WTC11 (cell line): ENCODE measurements around the gene ANKRD53. TPM values are rescaled to one million over a fixed set of nuclear protein-coding genes. Genes with fewer than 3 reads are reported as not detected.

ENCODE experiments used
- ATAC-seq: fragments of 200-7000 bp; cut with Tn5 transposase; 2 replicates; pipeline ENCODE4 v1.10.0; 2021; ENCODE audit warnings: mild to moderate bottlenecking, moderate library complexity
- CTCF ChIA-PET: fragments of 300-600 bp; sonication (Branson Sonifier 250); formaldehyde crosslinking; loops from one replicate; lab custom pipeline; 2021; ENCODE audit warnings: antibody characterized with exemption; lab: Charles Lee
- POLR2A ChIA-PET: fragments of 350-600 bp; sonication (Branson Sonifier 250); formaldehyde crosslinking; loops from one replicate; lab custom pipeline; 2021; ENCODE audit warnings: antibody characterized with exemption; lab: Charles Lee
- DNase-seq: peaks from one replicate; pipeline ENCODE4 v3.0.0; 2021; ENCODE audit warnings: low spot score
- H3K27ac Mint-ChIP-seq: 2 replicates; pipeline ENCODE4 v1.8.0; 2021; ENCODE audit warnings: mixed read lengths
- H3K27me3 Mint-ChIP-seq: 2 replicates; pipeline ENCODE4 v1.8.0; 2021; ENCODE audit warnings: low read depth, mild to moderate bottlenecking, moderate library complexity, mixed read lengths
- H3K36me3 Mint-ChIP-seq: 2 replicates; pipeline ENCODE4 v1.8.0; 2021; ENCODE audit warnings: mixed read lengths
- H3K4me1 Mint-ChIP-seq: 2 replicates; pipeline ENCODE4 v1.8.0; 2022; ENCODE audit warnings: mixed read lengths
- H3K4me3 Mint-ChIP-seq: 2 replicates; pipeline ENCODE4 v1.8.0; 2021; ENCODE audit warnings: mild to moderate bottlenecking, moderate library complexity, mixed read lengths
- H3K9me3 Mint-ChIP-seq: 2 replicates; pipeline ENCODE4 v1.8.0; 2021; ENCODE audit warnings: mixed read lengths
- ATF1 ChIP-seq: sonication (generic); formaldehyde crosslinking; IDR thresholded peaks from 2 replicates; pipeline ENCODE4 v1.8.1; 2023; ENCODE audit warnings: mild to moderate bottlenecking, moderate library complexity, missing genetic modification reagents
- ETV6 ChIP-seq: sonication (generic); formaldehyde crosslinking; IDR thresholded peaks from 2 replicates; pipeline ENCODE4 v1.8.1; 2022; ENCODE audit warnings: mild to moderate bottlenecking, missing genetic modification reagents
- FOXK1 ChIP-seq: sonication (generic); formaldehyde crosslinking; IDR thresholded peaks from 2 replicates; pipeline ENCODE4 v1.8.0; 2022; ENCODE audit warnings: mild to moderate bottlenecking, moderate library complexity, missing genetic modification reagents
- FOXP1 ChIP-seq: sonication (generic); formaldehyde crosslinking; IDR thresholded peaks from 2 replicates; pipeline ENCODE4 v1.8.0; 2022; ENCODE audit warnings: missing genetic modification reagents, mild to moderate bottlenecking, moderate library complexity, borderline replicate concordance
- GABPB1 ChIP-seq: sonication (generic); formaldehyde crosslinking; IDR thresholded peaks from 2 replicates; pipeline ENCODE4 v1.8.1; 2023; ENCODE audit warnings: mild to moderate bottlenecking, missing genetic modification reagents
- GTF2I ChIP-seq: fragments of 250-450 bp; sonication (Bioruptor Pico); conservative IDR thresholded peaks from 2 replicates; pipeline ENCODE4 v1.4.0; 2021; ENCODE audit warnings: mild to moderate bottlenecking
- IRF2 ChIP-seq: sonication (generic); formaldehyde crosslinking; IDR thresholded peaks from 2 replicates; pipeline ENCODE4 v1.8.0; 2022; ENCODE audit warnings: low read depth, missing genetic modification reagents, borderline replicate concordance
- KAT7 ChIP-seq: sonication (generic); formaldehyde crosslinking; IDR thresholded peaks from 2 replicates; pipeline ENCODE4 v1.8.1; 2023; ENCODE audit warnings: missing genetic modification reagents, mild to moderate bottlenecking, borderline replicate concordance
- MAX ChIP-seq: sonication (generic); formaldehyde crosslinking; IDR thresholded peaks from 2 replicates; pipeline ENCODE4 v1.8.0; 2022; ENCODE audit warnings: mild to moderate bottlenecking, missing genetic modification reagents
- NFATC4 ChIP-seq: fragments of 250-450 bp; sonication (Bioruptor Pico); IDR thresholded peaks from 2 replicates; pipeline ENCODE4 v1.9.0; 2021; ENCODE audit warnings: mild to moderate bottlenecking
- NR3C1 ChIP-seq: sonication (generic); formaldehyde crosslinking; conservative IDR thresholded peaks from 2 replicates; pipeline ENCODE4 v1.8.1; 2023; ENCODE audit warnings: low read depth, mild to moderate bottlenecking, missing genetic modification reagents
- PREB ChIP-seq: sonication (generic); formaldehyde crosslinking; IDR thresholded peaks from 2 replicates; pipeline ENCODE4 v1.8.1; 2022; ENCODE audit warnings: mild to moderate bottlenecking, missing genetic modification reagents, moderate library complexity, borderline replicate concordance
- RELA ChIP-seq: sonication (generic); formaldehyde crosslinking; IDR thresholded peaks from 2 replicates; pipeline ENCODE4 v1.8.1; 2022; ENCODE audit warnings: missing genetic modification reagents, mild to moderate bottlenecking, borderline replicate concordance
- TEAD4 ChIP-seq: sonication (generic); formaldehyde crosslinking; IDR thresholded peaks from 2 replicates; pipeline ENCODE4 v1.8.0; 2022; ENCODE audit warnings: mild to moderate bottlenecking, missing genetic modification reagents
- USF1 ChIP-seq: sonication (generic); formaldehyde crosslinking; IDR thresholded peaks from 2 replicates; pipeline ENCODE4 v1.8.0; 2022; ENCODE audit warnings: mild to moderate bottlenecking, missing genetic modification reagents
- ZNF138 ChIP-seq: sonication (generic); formaldehyde crosslinking; conservative IDR thresholded peaks from 2 replicates; pipeline ENCODE4 v1.8.1; 2022; ENCODE audit warnings: mild to moderate bottlenecking, moderate library complexity, missing genetic modification reagents
- ZNF281 ChIP-seq: sonication (generic); formaldehyde crosslinking; IDR thresholded peaks from 2 replicates; pipeline ENCODE4 v1.8.0; 2023; ENCODE audit warnings: mild to moderate bottlenecking, missing genetic modification reagents
- ZNF416 ChIP-seq: fragments of 250-450 bp; sonication (Bioruptor Pico); IDR thresholded peaks from 2 replicates; pipeline ENCODE4 v1.9.0; 2021; ENCODE audit warnings: mild to moderate bottlenecking, inconsistent platforms
- ZNF532 ChIP-seq: fragments of 250-450 bp; sonication (Bioruptor Pico); IDR thresholded peaks from 2 replicates; pipeline ENCODE4 v1.9.0; 2021; ENCODE audit warnings: mild to moderate bottlenecking, borderline replicate concordance
- ZNF671 ChIP-seq: fragments of 250-450 bp; sonication (Bioruptor Pico); IDR thresholded peaks from 2 replicates; pipeline ENCODE4 v1.8.0; 2021; ENCODE audit warnings: mild to moderate bottlenecking
- total RNA-seq: library from RNA; stranded (reverse); gene quantifications from 3 replicates; pipeline ENCODE4 v1.2.3, GENCODE V29; 2021

ANKRD53 gene
- total RNA-seq, 1 experiment from 2014 or later, result 0.81 TPM

- TF ChIP-seq ZNF532 (CRISPR knock-in tag), result no peak
- no peak for TF ChIP-seq FOXK1 (CRISPR knock-in tag)
Measured at GRCh38 chr2:70930371-70931329, 47.8 kb upstream of the ANKRD53 start (continued).

- ChIA-PET CTCF (interaction anchor here (0.7 to 2.0 kb wide), 9 partner anchors 9 to 75 kb away, joined by 3 to 12 read pairs (median 4); no protein-coding TSS in a partner anchor), POLR2A (no interaction called here)
- Mint-ChIP-seq H3K27ac (no peak overlapping the region), H3K4me1 (peaks cover 8% of the 10 kb centered on the region), H3K9me3 (no peaks in the 10 kb centered on the region), H3K36me3 (no peaks in the 10 kb centered on the region), H3K4me3 (no peak overlapping the region), H3K27me3 (peaks cover 34% of the 10 kb centered on the region)
- TF ChIP-seq USF1 (CRISPR knock-in tag), result no peak
- no peak for TF ChIP-seq NFATC4
- TF ChIP-seq ETV6 (CRISPR knock-in tag), result no peak
- no peak for TF ChIP-seq NR3C1 (CRISPR knock-in tag)
- no peak for TF ChIP-seq ZNF416 (CRISPR knock-in tag)
- TF ChIP-seq GABPB1, result no peak
- no peak for TF ChIP-seq RELA (CRISPR knock-in tag)
- TF ChIP-seq GTF2I (CRISPR knock-in tag), result no peak
- TF ChIP-seq IRF2 (CRISPR knock-in tag), result no peak
- DNase-seq (no peak), ATAC-seq (peak; percentile 57)
Measured at GRCh38 chr2:70931376-70932000, 46.9 kb upstream of the ANKRD53 start.

GRCh38 chr2:70932631-70933230 is 45.7 kb upstream of the ANKRD53 start:
- ATAC-seq (no peak), DNase-seq (no peak)
- ChIA-PET POLR2A (no interaction called here), CTCF (interaction anchor here (0.9 to 2.2 kb wide), 7 partner anchors 7 to 28 kb away, joined by 3 to 10 read pairs (median 5); no protein-coding TSS in a partner anchor)
- no peaks in the 10 kb centered on the region for H3K36me3 Mint-ChIP-seq
- peaks cover 12% of the 10 kb centered on the region for H3K4me1 Mint-ChIP-seq
- peaks cover 36% of the 10 kb centered on the region for H3K27me3 Mint-ChIP-seq
- no peak overlapping the region for H3K4me3 Mint-ChIP-seq
- no peak for TF ChIP-seq MAX
- TF ChIP-seq KAT7 (CRISPR knock-in tag), result no peak
- no peak for TF ChIP-seq IRF2 (CRISPR knock-in tag)
- no peak for TF ChIP-seq GTF2I (CRISPR knock-in tag)
- no peak for TF ChIP-seq ATF1 (CRISPR knock-in tag)
- no peak for TF ChIP-seq ZNF281 (CRISPR knock-in tag)
- TF ChIP-seq TEAD4, result no peak
- TF ChIP-seq ZNF138, result no peak
- no peak for TF ChIP-seq FOXP1 (CRISPR knock-in tag)
- no peak for TF ChIP-seq ZNF671 (CRISPR knock-in tag)
- TF ChIP-seq PREB, result no peak
- no peak overlapping the region for H3K27ac Mint-ChIP-seq
- H3K9me3 Mint-ChIP-seq, result no peaks in the 10 kb centered on the region
